HL-60 (cell line): Measurements from ENCODE around the gene CD109.
A peak's percentile ranks its signal among the peaks of the same experiment; 100 is the strongest.

Source experiments
- DNase-seq, 2 experiments: peaks; one replicate each; pipeline ENCODE4 v3.0.0-alpha.2; 2010 to 2020; ENCODE audit warnings: low read depth in 1 of 2, low spot score in 1 of 2
- H3K27ac ChIP-seq: fragments of 250-450 bp; sonication (Bioruptor Pico); replicated peaks from 2 replicates; pipeline ENCODE4 v1.5.1; 2020; ENCODE audit warnings: mild to moderate bottlenecking, moderate library complexity
- H3K27me3 ChIP-seq: fragments of 250-450 bp; sonication (Bioruptor Pico); 2 replicates; pipeline ENCODE4 v1.5.1; 2021; ENCODE audit warnings: mild to moderate bottlenecking, moderate library complexity; ENCODE audit not compliant: insufficient read depth, poor library complexity, severe bottlenecking
- H3K4me3 ChIP-seq: replicated peaks from 2 replicates; pipeline ENCODE4 v1.5.1; 2011; ENCODE audit warnings: mild to moderate bottlenecking, control low read depth, low read length; ENCODE audit not compliant: insufficient read depth
- GABPA ChIP-seq: IDR thresholded peaks from 2 replicates; pipeline ENCODE4 v1.6.1; 2012; ENCODE audit warnings: low read depth
- POLR2AphosphoS5 ChIP-seq: IDR thresholded peaks from 2 replicates; pipeline ENCODE4 v1.6.1; 2012; ENCODE audit warnings: low read depth
- SPI1 ChIP-seq: IDR thresholded peaks from 2 replicates; pipeline ENCODE4 v1.6.1; 2012; ENCODE audit warnings: low read depth, mild to moderate bottlenecking, borderline replicate concordance
- TF ChIP-seq, protein P1 (sequence below): IDR thresholded peaks from one replicate; pipeline ENCODE4 v1.5.1; 2011; ENCODE audit warnings: low read length, control low read depth, inconsistent platforms; ENCODE audit not compliant: insufficient read depth
- TF ChIP-seq, protein P2 (sequence below): IDR thresholded peaks from 2 replicates; pipeline ENCODE4 v1.6.1; 2012; ENCODE audit warnings: low read depth; ENCODE audit not compliant: insufficient replicate concordance

The CD109 gene

DNA sequence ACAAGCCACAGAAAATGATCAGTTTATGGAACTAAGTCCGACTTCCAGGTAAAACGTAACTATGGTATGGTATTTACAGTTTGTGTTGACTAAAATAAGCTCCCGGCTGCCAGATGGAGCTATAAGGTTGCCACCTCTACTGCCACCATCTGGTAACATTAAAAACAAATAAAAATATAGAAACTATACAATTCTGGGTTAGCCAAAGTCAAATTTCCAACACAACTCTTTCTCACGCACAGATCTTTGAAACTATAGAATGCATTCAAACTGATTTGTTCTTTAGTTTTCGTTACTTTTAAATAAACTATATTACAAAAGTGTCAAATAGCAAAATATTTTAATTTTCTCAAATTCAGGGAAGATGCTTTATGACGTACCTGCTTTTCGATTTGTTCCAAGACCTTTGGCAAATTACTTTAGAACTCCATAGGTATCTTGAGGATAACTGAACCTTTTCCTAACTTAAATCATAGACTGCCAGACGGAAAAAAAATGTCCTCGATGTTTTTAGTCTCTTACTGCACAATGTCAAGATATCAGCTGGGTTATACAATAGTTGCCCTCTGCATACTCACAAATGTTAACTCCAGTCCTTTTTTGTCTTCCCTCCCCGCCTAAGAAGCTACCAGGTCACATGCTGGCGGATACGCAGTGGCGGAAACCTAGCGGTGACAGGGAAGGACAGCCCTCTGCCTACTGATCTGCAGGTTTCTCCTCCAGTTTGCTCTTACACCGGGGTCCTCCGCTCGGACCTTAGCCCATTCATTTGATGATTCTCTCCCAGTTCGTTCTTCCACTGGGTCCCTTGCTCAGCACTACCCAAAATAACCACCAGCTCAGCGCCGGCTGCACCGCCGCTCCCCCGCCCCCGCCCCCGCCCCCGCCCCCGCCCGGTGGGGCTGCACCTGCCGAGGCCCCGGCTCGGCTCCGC, 43.1 kb upstream of the CD109 start:
- H3K27me3 ChIP-seq, result no peaks in the 10 kb centered on the region
- peak overlapping the region; percentile 94 for H3K27ac ChIP-seq
- TF ChIP-seq, protein P1, sequence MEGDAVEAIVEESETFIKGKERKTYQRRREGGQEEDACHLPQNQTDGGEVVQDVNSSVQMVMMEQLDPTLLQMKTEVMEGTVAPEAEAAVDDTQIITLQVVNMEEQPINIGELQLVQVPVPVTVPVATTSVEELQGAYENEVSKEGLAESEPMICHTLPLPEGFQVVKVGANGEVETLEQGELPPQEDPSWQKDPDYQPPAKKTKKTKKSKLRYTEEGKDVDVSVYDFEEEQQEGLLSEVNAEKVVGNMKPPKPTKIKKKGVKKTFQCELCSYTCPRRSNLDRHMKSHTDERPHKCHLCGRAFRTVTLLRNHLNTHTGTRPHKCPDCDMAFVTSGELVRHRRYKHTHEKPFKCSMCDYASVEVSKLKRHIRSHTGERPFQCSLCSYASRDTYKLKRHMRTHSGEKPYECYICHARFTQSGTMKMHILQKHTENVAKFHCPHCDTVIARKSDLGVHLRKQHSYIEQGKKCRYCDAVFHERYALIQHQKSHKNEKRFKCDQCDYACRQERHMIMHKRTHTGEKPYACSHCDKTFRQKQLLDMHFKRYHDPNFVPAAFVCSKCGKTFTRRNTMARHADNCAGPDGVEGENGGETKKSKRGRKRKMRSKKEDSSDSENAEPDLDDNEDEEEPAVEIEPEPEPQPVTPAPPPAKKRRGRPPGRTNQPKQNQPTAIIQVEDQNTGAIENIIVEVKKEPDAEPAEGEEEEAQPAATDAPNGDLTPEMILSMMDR, result no peak
- TF ChIP-seq SPI1, result no peak; the same call in 1 of the 2 replicates
- TF ChIP-seq, protein P2, sequence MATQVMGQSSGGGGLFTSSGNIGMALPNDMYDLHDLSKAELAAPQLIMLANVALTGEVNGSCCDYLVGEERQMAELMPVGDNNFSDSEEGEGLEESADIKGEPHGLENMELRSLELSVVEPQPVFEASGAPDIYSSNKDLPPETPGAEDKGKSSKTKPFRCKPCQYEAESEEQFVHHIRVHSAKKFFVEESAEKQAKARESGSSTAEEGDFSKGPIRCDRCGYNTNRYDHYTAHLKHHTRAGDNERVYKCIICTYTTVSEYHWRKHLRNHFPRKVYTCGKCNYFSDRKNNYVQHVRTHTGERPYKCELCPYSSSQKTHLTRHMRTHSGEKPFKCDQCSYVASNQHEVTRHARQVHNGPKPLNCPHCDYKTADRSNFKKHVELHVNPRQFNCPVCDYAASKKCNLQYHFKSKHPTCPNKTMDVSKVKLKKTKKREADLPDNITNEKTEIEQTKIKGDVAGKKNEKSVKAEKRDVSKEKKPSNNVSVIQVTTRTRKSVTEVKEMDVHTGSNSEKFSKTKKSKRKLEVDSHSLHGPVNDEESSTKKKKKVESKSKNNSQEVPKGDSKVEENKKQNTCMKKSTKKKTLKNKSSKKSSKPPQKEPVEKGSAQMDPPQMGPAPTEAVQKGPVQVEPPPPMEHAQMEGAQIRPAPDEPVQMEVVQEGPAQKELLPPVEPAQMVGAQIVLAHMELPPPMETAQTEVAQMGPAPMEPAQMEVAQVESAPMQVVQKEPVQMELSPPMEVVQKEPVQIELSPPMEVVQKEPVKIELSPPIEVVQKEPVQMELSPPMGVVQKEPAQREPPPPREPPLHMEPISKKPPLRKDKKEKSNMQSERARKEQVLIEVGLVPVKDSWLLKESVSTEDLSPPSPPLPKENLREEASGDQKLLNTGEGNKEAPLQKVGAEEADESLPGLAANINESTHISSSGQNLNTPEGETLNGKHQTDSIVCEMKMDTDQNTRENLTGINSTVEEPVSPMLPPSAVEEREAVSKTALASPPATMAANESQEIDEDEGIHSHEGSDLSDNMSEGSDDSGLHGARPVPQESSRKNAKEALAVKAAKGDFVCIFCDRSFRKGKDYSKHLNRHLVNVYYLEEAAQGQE, result no peak
- no peak for TF ChIP-seq POLR2AphosphoS5
- TF ChIP-seq GABPA, result no peak
- peak overlapping the region; percentile 98 for H3K4me3 ChIP-seq
- peak; percentile 49 to 83 for DNase-seq

DNA sequence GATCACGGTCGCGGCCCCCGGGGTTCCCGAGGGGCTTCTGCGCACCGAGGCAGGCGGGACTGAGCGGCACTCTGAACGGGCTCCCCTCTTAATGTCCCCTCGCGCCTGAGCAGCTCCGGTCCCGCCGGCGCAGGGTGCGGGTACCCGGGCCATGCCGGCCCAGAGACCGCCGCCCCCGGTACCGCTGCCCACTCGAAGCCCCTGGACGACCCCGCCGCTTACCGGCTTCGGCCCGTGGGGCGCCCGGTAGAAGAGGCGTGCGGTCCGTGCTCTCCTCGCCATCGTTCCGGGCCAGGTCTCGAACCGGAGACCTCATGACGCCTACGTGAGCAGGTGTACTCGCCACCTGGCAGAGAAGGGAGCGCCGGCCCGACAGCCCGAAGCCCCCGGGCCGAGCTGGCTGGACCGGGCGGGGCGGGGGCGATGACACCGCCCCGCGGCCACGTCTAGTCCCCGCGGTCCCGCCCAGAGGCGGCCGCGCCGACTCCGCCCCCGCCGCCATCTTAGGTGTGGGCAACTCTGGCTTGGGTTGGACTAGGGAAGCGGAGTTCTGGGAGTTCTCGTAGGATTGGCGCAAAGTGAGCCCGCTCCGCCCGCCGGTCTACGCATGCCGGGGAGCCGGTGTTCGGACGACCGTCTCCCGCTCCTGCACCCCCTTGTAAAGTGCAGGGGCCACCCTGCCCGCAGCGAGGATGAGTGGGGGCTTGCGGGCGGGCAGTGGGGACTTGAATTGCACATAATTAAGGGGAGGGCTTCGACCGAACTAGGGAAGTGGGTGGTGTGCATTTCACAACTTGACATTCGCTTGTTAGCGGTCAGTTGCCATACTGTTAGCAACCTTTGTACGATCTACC, 42.2 kb upstream of the CD109 start, which contains the start of gene SLC17A5:
Gene SLC17A5 (minus strand): TSS at position 422 of the 854 bp plus-strand sequence. CDS start 106 bp downstream, at position 316.
- H3K27ac ChIP-seq, result peak within 1 kb of the TSS; percentile 94
- TF ChIP-seq, protein P2, result peak; percentile 60
- TF ChIP-seq GABPA, result no peak
- peak; percentile 68 for TF ChIP-seq SPI1
- peak; percentile 90 for TF ChIP-seq POLR2AphosphoS5
- TF ChIP-seq, protein P1, result no peak
- peak within 1 kb of the TSS; percentile 98 for H3K4me3 ChIP-seq
- no peaks in the 10 kb centered on the region for H3K27me3 ChIP-seq
- DNase-seq, result peak; percentile 95

DNA sequence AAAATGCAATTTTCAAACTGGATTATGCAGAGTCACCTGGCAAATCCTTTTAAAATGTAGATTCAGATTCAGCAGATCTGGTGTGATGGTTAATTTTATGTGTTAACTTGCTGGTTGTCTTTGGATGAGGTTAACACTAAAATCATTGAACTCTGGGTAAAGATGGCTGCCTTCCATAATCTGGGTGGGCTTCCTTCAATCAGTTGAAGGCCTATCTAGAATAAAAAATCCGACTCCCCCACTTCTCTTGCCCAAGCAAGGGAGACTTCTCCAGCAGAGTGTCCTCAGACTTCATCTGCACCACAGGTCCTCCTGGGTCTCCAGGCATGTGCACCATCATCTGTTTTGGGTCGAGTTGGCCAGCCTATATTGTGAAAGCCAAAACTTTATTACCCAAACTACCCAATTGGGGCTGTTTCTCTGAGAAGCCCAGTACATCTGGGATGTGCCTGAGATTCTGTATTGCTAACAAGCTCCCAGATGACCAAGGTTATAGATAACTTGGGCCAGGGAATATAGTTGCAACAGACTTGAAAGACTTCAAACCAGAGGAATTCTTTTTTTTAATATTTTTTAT, 40.6 kb upstream of the CD109 start:
- TF ChIP-seq, protein P1, result no peak
- no peak for TF ChIP-seq SPI1
- no peak for TF ChIP-seq POLR2AphosphoS5
- TF ChIP-seq, protein P2, result no peak
- TF ChIP-seq GABPA, result no peak
- H3K27me3 ChIP-seq, result no peaks in the 10 kb centered on the region
- no peak for DNase-seq
- H3K4me3 ChIP-seq, result no peak overlapping the region
- peak overlapping the region; percentile 94; the same call in 1 of the 2 replicates for H3K27ac ChIP-seq
